Measurements from ENCODE around the gene SLC38A1.
A peak's percentile ranks its signal among the peaks of the same experiment; 100 is the strongest.
"Not testable (repeated sequence)": the region's sequence is repeated elsewhere in the genome, so short reads cannot be mapped to it uniquely, and the experiment has no call there.

The SLC38A1 gene

DNA sequence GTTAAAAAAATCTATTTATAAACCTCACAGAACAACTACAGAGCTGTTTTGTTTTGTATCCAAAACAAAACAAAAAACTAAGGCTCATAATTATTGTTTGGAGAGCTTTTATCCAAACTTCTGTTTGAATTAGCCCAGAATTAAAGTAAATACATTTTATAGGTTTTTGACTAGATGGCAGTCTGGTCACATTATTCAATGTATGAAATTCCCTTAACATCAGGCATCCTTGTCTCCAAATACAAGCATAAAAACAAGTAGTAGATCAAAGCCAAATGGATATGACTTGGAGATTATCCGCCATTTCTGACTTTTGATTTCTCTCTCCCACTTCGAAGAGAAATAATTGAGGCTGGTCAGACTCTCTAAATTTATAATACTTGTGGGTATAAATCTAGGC, 63.5 kb downstream of the SLC38A1 start:
- no peak for DNase-seq

DNA sequence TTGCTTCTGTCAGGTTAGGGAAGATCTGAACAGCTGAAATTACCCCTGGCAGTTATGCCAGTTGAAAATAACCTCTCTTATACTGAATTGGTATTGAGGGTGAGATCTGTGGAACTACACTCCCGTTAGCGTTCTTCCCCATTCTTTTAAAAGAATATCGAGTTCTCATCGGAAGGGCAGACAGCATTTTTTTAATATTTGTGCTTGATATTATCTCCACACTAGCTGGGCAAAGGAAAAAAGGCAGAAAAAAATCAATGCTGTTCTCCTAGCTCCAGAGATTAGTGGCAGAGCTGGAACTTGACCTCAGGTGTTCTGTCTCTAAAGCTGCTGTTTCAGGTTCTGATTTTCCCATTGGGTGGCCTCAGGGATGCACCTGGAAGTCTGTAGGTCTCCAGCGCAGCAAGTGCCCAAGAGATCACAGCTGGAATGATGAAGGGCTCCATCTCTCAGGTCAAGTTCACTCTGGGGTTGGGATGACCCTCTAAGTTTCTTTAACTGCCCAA, 67.5 kb downstream of the SLC38A1 start:
- no peak for DNase-seq

GRCh38 chr12:46200551-46200950, 68.3 kb downstream of the SLC38A1 start:
- no peak for DNase-seq

- DNase-seq: no peak
These were observed 69.9 kb downstream of the SLC38A1 start for GRCh38 chr12:46198913-46199312.

DNA sequence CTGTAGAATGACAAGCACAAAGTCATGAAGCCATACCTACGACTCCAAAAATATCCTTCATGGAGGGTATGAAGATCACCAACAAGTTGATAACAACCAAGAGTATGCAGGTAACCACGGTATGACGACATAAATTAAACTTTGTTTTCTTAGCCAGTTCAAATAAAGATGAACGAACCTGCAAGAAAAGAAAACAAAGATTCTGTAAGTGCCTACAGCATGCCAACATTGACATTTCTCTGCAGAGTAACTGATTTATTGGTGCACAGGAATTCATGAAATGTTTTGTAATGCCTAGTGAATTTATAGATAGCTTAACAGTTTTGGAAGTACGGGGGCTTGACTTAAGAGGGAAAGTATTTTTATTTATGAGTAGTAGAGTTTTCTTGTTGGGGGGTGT, 71.0 kb downstream of the SLC38A1 start:
- DNase-seq: no peak

GRCh38 chr12:46190533-46190932, 78.3 kb downstream of the SLC38A1 start:
- not testable (repeated sequence) for DNase-seq

DNA sequence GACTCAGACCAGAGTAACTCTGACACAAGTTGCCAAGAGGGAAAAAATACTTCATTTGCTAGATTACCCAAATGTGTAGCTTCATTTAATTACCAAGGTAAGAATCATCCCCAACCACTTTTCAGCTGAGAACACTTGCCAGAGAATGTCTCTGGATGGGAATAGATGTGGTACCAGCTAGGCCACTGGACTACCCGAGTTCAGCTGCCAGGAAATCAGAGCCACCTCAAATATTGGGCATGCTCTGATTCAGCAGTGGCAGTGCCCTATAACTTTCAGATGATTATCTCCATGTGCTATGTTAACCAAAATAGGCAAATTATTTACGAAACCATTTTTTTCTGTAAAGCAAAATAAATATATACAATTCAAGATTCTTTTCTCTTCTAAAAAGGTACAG, 80.7 kb downstream of the SLC38A1 start:
- DNase-seq: no peak

DNA sequence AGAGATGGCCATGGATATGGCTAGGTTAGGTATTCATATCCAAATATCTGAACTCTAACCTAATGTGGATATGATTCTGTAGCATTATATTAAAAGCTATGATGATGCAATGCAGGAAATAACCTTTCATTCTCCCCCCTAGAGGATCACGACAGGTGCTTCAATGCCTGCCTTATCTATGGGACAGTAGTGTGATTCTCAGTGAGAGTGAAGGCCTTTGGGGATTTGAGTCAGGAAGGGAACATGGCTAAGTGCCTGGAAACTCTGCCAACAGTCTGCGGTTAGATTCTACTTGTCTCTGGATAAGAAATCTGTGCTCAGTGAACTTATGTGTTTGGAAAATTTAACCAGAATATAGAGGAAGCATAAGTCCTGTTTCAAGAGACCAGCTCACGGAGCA, 81.8 kb downstream of the SLC38A1 start:
- DNase-seq: no peak

- no peak for DNase-seq
These were observed 82.8 kb downstream of the SLC38A1 start for GRCh38 chr12:46186088-46186487.

- DNase-seq: no peak
These were observed 83.2 kb downstream of the SLC38A1 start for GRCh38 chr12:46185686-46186085.

DNA sequence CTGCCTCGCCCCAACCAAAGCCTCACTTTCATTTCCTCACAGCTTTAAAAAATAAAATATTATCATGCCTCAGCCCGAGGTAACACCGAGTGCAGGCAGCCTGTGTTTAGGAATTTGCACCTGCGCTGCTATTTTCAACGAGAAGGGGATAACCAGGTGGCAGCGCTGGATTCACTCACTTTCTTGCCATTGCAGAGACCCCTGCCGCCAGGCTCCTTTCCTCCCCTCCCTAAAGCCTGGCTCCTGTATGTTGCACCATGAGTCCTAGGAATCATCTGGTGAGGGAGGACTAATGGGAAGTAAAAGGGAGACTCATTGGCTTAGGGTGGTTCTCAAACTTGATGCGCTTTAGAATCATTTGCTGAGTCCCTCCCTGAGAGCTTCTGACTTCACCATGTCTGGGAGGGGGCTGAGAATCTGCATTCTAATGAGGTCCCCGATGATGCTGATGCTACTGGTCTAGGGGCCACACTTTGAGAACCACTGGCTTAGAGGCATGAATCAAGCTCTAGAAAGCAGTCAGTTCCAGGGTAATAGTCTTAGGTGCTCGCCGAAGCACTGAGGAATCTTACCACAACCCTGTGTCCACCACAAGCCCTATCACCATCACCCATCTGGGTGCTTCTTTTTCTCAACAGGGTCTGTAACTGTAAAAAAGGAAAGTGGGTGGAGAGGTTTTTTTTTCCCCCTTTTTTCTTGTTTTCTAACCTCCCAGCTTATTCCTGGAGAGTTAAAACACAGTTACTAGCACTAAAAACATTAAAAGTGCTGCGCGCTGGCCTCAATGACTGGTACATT, 83.8 kb downstream of the SLC38A1 start:
- peak; percentile 36 for DNase-seq

GRCh38 chr12:46183112-46183511, 85.7 kb downstream of the SLC38A1 start:
- no peak for DNase-seq

DNA sequence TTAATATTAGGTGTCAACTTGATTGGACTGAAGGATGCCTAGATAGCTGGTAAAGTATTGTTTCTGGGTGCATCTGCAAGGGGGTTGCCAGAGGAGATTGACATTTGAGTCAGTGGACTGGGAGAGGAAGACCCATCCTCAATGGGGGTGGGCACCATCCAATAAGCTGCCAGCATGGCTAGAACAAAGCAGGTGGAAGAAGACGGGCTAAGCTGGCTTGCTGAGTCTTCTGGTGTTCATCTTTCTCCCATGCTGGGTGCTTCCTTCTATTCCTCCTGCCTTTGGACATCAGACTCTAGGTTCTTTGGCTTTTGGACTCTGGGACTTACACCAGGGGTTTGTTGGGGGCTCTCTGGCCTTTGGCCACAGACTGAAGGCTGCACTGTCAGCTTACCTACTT, 87.4 kb downstream of the SLC38A1 start:
- DNase-seq: no peak

- no peak for DNase-seq
These were observed 89.0 kb downstream of the SLC38A1 start for GRCh38 chr12:46179693-46180452.

- DNase-seq: no peak
These were observed 90.8 kb downstream of the SLC38A1 start for GRCh38 chr12:46177837-46178608.

- DNase-seq: no peak
These were observed 91.8 kb downstream of the SLC38A1 start for GRCh38 chr12:46177025-46177424.

- DNase-seq: no peak
These were observed 93.9 kb downstream of the SLC38A1 start for GRCh38 chr12:46174919-46175318.

GRCh38 chr12:46174061-46174662, 94.7 kb downstream of the SLC38A1 start:
- DNase-seq: no peak

DNA sequence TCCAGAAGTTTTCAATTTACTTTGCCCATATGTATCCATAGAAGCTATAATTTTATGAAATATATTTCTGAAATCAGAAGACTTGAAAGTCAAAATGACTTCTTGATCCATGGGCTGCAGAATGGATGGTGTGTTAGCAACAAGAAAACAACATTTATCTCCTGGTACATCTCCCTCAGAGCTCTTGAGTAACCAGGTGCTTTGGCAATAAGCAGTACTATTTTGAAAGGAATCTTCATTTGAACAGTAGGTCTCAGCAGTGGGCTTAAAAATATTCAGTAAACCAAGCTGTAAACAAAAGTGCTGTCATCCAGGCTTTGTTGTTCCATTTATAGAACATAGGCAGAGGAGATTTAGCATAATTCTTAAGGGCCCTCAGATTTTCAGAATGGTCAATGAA, 100.4 kb downstream of the SLC38A1 start:
- DNase-seq: no peak

GRCh38 chr12:46167412-46167811, 101.4 kb downstream of the SLC38A1 start:
- DNase-seq: no peak

- DNase-seq: no peak
These were observed 103.7 kb downstream of the SLC38A1 start for GRCh38 chr12:46165191-46165590.

DNA sequence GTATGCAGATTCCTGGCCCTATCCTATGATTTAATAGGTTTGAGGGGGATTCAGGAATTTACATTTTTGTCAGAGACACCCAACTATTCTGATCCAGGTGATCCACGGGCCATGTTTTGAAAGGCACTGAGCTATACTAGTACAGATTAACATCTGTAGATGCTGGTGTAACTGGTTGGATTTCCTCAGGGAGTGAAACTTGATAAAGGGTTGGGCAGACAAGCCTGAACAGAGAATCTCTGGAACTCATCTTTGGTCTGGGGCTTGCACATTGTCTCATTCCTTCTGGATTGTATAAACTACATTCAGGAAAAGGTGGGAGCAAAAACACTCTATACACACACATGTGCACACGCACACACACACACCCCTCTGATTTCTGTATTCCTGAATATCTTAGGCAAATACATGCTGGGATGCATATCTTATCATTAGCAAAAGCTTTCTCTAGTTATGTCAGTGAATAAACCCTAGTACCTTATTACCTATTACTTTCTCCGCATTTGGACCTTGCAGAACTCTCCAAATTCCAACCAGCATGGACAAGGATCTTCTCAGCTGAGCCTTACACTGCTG, 104.6 kb downstream of the SLC38A1 start:
- DNase-seq: no peak
